Endothelial cell of umbilical vein (primary cell): ENCODE measurements around the gene P3H2. TPM values are rescaled to one million over a fixed set of nuclear protein-coding genes. Genes with fewer than 3 reads are reported as not detected.

ENCODE experiments used
- BruUV-seq: library from RNA; stranded (reverse); fragments of 400-500 nt; replicated peaks from 2 replicates; lab custom pipeline; 2021; lab: Mats Ljungman, UMichigan
- CTCF ChIA-PET: fragments of 300-600, 350-600 bp; sonication (Branson Sonifier 250); formaldehyde crosslinking; loops from one replicate; lab custom pipeline; 2021; ENCODE audit warnings: antibody characterized with exemption, inconsistent platforms; lab: Charles Lee
- POLR2A ChIA-PET: fragments of 300-600, 350-600 bp; sonication (Branson Sonifier 250); formaldehyde crosslinking; loops from one replicate; lab custom pipeline; 2021; ENCODE audit warnings: antibody characterized with exemption, inconsistent platforms; lab: Charles Lee
- DNase-seq: peaks from one replicate; pipeline ENCODE4 v3.0.0-alpha.2; 2011; ENCODE audit warnings: low read depth, low spot score
- FAIRE-seq: peaks from 2 replicates; lab custom pipeline; 2011; peaks lifted over from hg19 to GRCh38; lab: Jason Lieb, UNC
- H2AFZ ChIP-seq: 2 replicates; pipeline ENCODE4 v1.6.0; 2012; ENCODE audit warnings: low read depth, low read length, control low read depth, inconsistent platforms
- H3K27ac ChIP-seq: 2 replicates; pipeline ENCODE4 v1.5.1; 2011; ENCODE audit warnings: low read depth, mild to moderate bottlenecking, control low read depth, low read length, moderate library complexity; ENCODE audit not compliant: insufficient read depth
- H3K27me3 ChIP-seq, 2 experiments: 2 replicates each; pipeline versions ENCODE4 v1.6.0 to v1.6.1; 2011; ENCODE audit warnings: low read length in 2 of 2, mixed read lengths in 1 of 2; ENCODE audit not compliant: control insufficient read depth in 2 of 2, insufficient read depth in 2 of 2
- H3K36me3 ChIP-seq, 2 experiments: 2 replicates in 1 of 2; 3 replicates in 1 of 2; pipeline ENCODE4 v1.5.1; 2011; ENCODE audit warnings: low read length in 2 of 2, mild to moderate bottlenecking in 1 of 2, moderate library complexity in 1 of 2; ENCODE audit not compliant: control insufficient read depth in 2 of 2, insufficient read depth in 2 of 2; ENCODE audit errors: extremely low read depth in 1 of 2
- H3K4me1 ChIP-seq: 3 replicates; pipeline ENCODE4 v1.5.1; 2011; ENCODE audit warnings: mild to moderate bottlenecking, low read length; ENCODE audit not compliant: control insufficient read depth, insufficient read depth; ENCODE audit errors: extremely low read depth
- H3K4me2 ChIP-seq: 2 replicates; pipeline ENCODE4 v1.6.1; 2011; ENCODE audit warnings: low read length, control low read depth, mixed read lengths; ENCODE audit not compliant: insufficient read depth
- H3K4me3 ChIP-seq, 3 experiments: fragments of 200-600 bp in 1 of 3; sonication (generic), shearing (Covaris generic) in 1 of 3; replicated peaks in 1 of 3; 2 replicates each; pipeline ENCODE4 v1.5.1; 2011 to 2016; ENCODE audit warnings: control low read depth in 3 of 3, low read length in 3 of 3, mild to moderate bottlenecking in 2 of 3, inconsistent platforms in 1 of 3, low read depth in 1 of 3, moderate library complexity in 1 of 3; ENCODE audit not compliant: insufficient read depth in 1 of 3
- H3K79me2 ChIP-seq: 2 replicates; pipeline ENCODE4 v1.6.0; 2012; ENCODE audit warnings: low read length, inconsistent platforms; ENCODE audit not compliant: control insufficient read depth, insufficient read depth
- H3K9ac ChIP-seq: replicated peaks from 2 replicates; pipeline ENCODE3; 2011; ENCODE audit warnings: low read length, control low read depth; ENCODE audit not compliant: insufficient read depth; ENCODE audit errors: extremely low read depth
- H3K9me1 ChIP-seq: replicated peaks from 3 replicates; pipeline ENCODE4 v1.6.0; 2011; ENCODE audit warnings: mild to moderate bottlenecking, low read length; ENCODE audit not compliant: control insufficient read depth, insufficient read depth; ENCODE audit errors: extremely low read depth
- H3K9me3 ChIP-seq: replicated peaks from 2 replicates; pipeline ENCODE4 v1.5.1; 2012; ENCODE audit warnings: low read length, inconsistent platforms; ENCODE audit not compliant: control insufficient read depth, insufficient read depth
- H4K20me1 ChIP-seq: replicated peaks from 2 replicates; pipeline ENCODE3; 2011; ENCODE audit warnings: mild to moderate bottlenecking, low read length; ENCODE audit not compliant: control insufficient read depth, insufficient read depth; ENCODE audit errors: extremely low read depth
- CTCF ChIP-seq, 2 donors: IDR thresholded peaks; 1 replicate in 1 of 2; 2 replicates in 1 of 2; pipeline ENCODE4 v1.5.1; 2011; ENCODE audit warnings: low read length in 2 of 2, mild to moderate bottlenecking in 2 of 2, moderate library complexity in 2 of 2, control low read depth in 1 of 2, inconsistent platforms in 1 of 2, low read depth in 1 of 2; ENCODE audit not compliant: insufficient read depth in 1 of 2; ENCODE audit errors: extremely low read depth in 1 of 2
- EZH2 ChIP-seq: IDR thresholded peaks from 2 replicates; pipeline ENCODE4 v1.6.1; 2012; ENCODE audit warnings: borderline replicate concordance, low read depth, mild to moderate bottlenecking, moderate library complexity, low read length, inconsistent platforms; ENCODE audit not compliant: severe bottlenecking
- FOS ChIP-seq: IDR thresholded peaks from 2 replicates; pipeline ENCODE4 v1.6.1; 2011; ENCODE audit warnings: mild to moderate bottlenecking, low read length, moderate library complexity, borderline replicate concordance; ENCODE audit not compliant: insufficient read depth
- GATA2 ChIP-seq: IDR thresholded peaks from 2 replicates; pipeline ENCODE4 v1.7.0; 2011; ENCODE audit warnings: low read depth, mild to moderate bottlenecking, moderate library complexity, mixed read lengths, low read length; ENCODE audit not compliant: insufficient read length, insufficient read depth
- JUN ChIP-seq: IDR thresholded peaks from 2 replicates; pipeline ENCODE4 v1.6.1; 2011; ENCODE audit warnings: borderline replicate concordance, low read depth; ENCODE audit not compliant: insufficient read length, insufficient read depth
- MAX ChIP-seq: IDR thresholded peaks from 2 replicates; pipeline ENCODE4 v1.6.1; 2011; ENCODE audit not compliant: insufficient read depth, insufficient read length
- MYC ChIP-seq: IDR thresholded peaks from one replicate; pipeline ENCODE4 v1.6.1; 2011; ENCODE audit warnings: mild to moderate bottlenecking, low read depth, low read length
- POLR2A ChIP-seq: IDR thresholded peaks from 2 replicates; pipeline ENCODE4 v1.6.1; 2012; ENCODE audit warnings: low read depth, mild to moderate bottlenecking, control low read depth, low read length
- POLR2AphosphoS5 ChIP-seq: IDR thresholded peaks from 2 replicates; pipeline ENCODE4 v1.6.1; 2012; ENCODE audit warnings: low read depth, mild to moderate bottlenecking, control low read depth, low read length, moderate library complexity; ENCODE audit not compliant: insufficient read depth
- dilution Hi-C: fragments of 300-500 bp; cut with MboI; formaldehyde crosslinking; loops from one replicate; pipeline ENCODE4 v1.15.0; 2019; ENCODE audit warnings: low sequenced_read_pairs; ENCODE audit not compliant: extremely low pct_ligation_motif_present
- intact Hi-C: fragments of 100-400 bp; cut with micrococcal nuclease; formaldehyde crosslinking; loops from one replicate; pipeline ENCODE4 v1.10.0; 2022
- polyA plus RNA-seq, 4 experiments: library from polyadenylated mRNA; depleted of rRNA in 3 of 4; stranded (reverse) in 3 of 4; unstranded in 1 of 4; fragments of >200 nt; gene quantifications; 2 replicates each; pipeline versions ENCODE4 v1.2.1 to v1.2.3, GENCODE V29; 2011 to 2012; ENCODE audit warnings: missing spikeins in 1 of 4
- total RNA-seq: library from RNA; stranded (reverse); gene quantifications from 2 replicates; pipeline ENCODE4 v1.2.3, GENCODE V29; 2021

P3H2 gene
- total and polyA plus RNA-seq, 2 donors (not counting 3 experiments of a cell fraction or from before 2014, with no cell fraction given): 6.6 to 6.8 TPM

- DNase-seq (no peak), FAIRE-seq (no peak)
- intact Hi-C loops: no loop called here
- Histone ChIP-seq H3K36me3 (no peaks in the 10 kb centered on the region), H3K4me1 (peaks cover 2% of the 10 kb centered on the region), H3K9me3 (no peaks in the 10 kb centered on the region), H3K9ac (no peak overlapping the region), H4K20me1 (no peaks in the 10 kb centered on the region), H3K27me3 (no peaks in the 10 kb centered on the region), H3K4me2 (no peak overlapping the region), H3K9me1 (no peaks in the 10 kb centered on the region), H3K79me2 (no peaks in the 10 kb centered on the region), H3K27ac (no peak overlapping the region), H2AFZ (no peak overlapping the region), H3K4me3 (no peak overlapping the region)
- BruUV-seq: no TSS peak
- ChIA-PET POLR2A (no interaction called here), CTCF (interaction anchor here (1.0 to 1.4 kb wide), 2 partner anchors 19 to 76 kb away, joined by 3 to 4 read pairs; partner anchors contain the start of gene P3H2)
- dilution Hi-C loops: no loop called here
- TF ChIP-seq FOS (no peak), MAX (no peak), JUN (no peak), POLR2AphosphoS5 (no peak), GATA2 (no peak), POLR2A (no peak), EZH2 (no peak), MYC (no peak), CTCF (IDR thresholded peaks at IDR 0.05; ENCODE audit: extremely low read depth in 1 of 2, insufficient read depth in 1 of 2, low read depth in 1 of 2, low read length in 2 of 2) (no peak)
Measured at GRCh38 chr3:190044974-190045373, 75.7 kb downstream of the P3H2 start.
